ENCODE data around the gene TAS2R41.

DNA sequence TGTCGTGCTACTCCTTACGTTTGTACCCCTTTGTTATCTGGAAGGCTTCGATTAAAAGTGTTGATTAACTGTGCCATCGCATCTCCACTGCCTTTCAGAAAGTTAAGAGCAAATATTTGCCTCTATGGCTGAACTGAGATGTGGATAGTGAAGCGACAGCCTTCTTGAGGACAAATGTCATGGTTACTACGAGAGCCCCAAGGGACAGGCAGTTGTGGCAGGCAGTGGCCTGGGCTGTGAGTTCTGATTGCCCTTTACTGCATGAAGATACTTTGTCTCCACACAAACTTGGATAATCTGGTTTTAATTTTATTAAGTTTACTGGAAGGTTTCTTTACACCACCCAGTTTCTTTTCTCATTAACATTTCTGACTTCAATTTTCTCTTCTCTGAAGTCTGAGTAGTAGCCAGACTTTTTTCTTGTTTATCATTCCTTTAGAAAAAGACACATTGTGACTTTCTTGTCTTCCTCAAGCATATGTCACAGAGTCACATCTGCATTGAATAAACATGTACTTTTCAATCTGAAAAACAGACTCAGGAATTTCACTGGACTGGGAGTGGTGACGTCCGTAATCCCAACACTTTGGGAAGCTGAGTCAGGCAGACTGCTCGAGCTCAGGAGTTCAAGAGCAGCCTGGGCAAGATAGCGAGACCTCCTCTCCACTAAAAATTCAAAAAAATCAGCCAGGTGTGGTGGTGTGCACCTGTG, 1.5 kb downstream of the TAS2R41 start:
- TF ChIP-seq POLR2A (IDR thresholded peaks at IDR 0.05) (no peak), CTCF (IDR thresholded peaks at IDR 0.05) (no peak)

Measured in heart left ventricle (tissue), 13 donors.